GM21825 (cell line): ENCODE measurements around the gene RUFY3.
"Not testable (repeated sequence)": the region's sequence is repeated elsewhere in the genome, so short reads cannot be mapped to it uniquely, and the experiment has no call there.

Source experiments
- ATAC-seq: cut with Tn5 transposase; IDR thresholded peaks from one replicate; pipeline ENCODE4 v1.9.1; 2021; ENCODE audit warnings: mild to moderate bottlenecking, moderate library complexity; ENCODE audit not compliant: unreplicated experiment

The RUFY3 gene

GRCh38 chr4:70838666-70839588, 117.2 kb downstream of the RUFY3 start:
- peak; percentile 42 for ATAC-seq

GRCh38 chr4:70839589-70840093, 117.9 kb downstream of the RUFY3 start, which contains the start of gene GRSF1:
TSS of gene GRSF1 (minus strand) at chr4:70839890. CDS start at chr4:70839827, 63 bp downstream.
- peak; percentile 65 for ATAC-seq

- ATAC-seq, result not testable (repeated sequence)
Measured at GRCh38 chr4:70840137-70840536, 118.4 kb downstream of the RUFY3 start.

GRCh38 chr4:70840631-70841030, 118.9 kb downstream of the RUFY3 start:
- ATAC-seq, result not testable (repeated sequence)

- ATAC-seq, result no peak
Measured at GRCh38 chr4:70841211-70841610, 119.4 kb downstream of the RUFY3 start.

GRCh38 chr4:70841951-70842350, 120.2 kb downstream of the RUFY3 start:
- no peak for ATAC-seq

- peak; percentile 43 for ATAC-seq
Measured at GRCh38 chr4:70842761-70843435, 121.1 kb downstream of the RUFY3 start.

GRCh38 chr4:70844180-70844579, 122.4 kb downstream of the RUFY3 start:
- peak; percentile 34 for ATAC-seq

- no peak for ATAC-seq
Measured at GRCh38 chr4:70849291-70849690, 127.5 kb downstream of the RUFY3 start.

GRCh38 chr4:70855464-70855863, 133.7 kb downstream of the RUFY3 start:
- ATAC-seq, result no peak
